Endothelial cell of umbilical vein (primary cell): ENCODE measurements around the gene MYO16. TPM values are rescaled to one million over a fixed set of nuclear protein-coding genes. Genes with fewer than 3 reads are reported as not detected.

Experiments
- BruUV-seq: library from RNA; stranded (reverse); fragments of 400-500 nt; replicated peaks from 2 replicates; lab custom pipeline; 2021; lab: Mats Ljungman, UMichigan
- CTCF ChIA-PET: fragments of 300-600, 350-600 bp; sonication (Branson Sonifier 250); formaldehyde crosslinking; loops from one replicate; lab custom pipeline; 2021; ENCODE audit warnings: antibody characterized with exemption, inconsistent platforms; lab: Charles Lee
- POLR2A ChIA-PET: fragments of 300-600, 350-600 bp; sonication (Branson Sonifier 250); formaldehyde crosslinking; loops from one replicate; lab custom pipeline; 2021; ENCODE audit warnings: antibody characterized with exemption, inconsistent platforms; lab: Charles Lee
- DNase-seq: peaks from one replicate; pipeline ENCODE4 v3.0.0-alpha.2; 2011; ENCODE audit warnings: low read depth, low spot score
- FAIRE-seq: peaks from 2 replicates; lab custom pipeline; 2011; peaks lifted over from hg19 to GRCh38; lab: Jason Lieb, UNC
- H2AFZ ChIP-seq: 2 replicates; pipeline ENCODE4 v1.6.0; 2012; ENCODE audit warnings: low read depth, low read length, control low read depth, inconsistent platforms
- H3K27ac ChIP-seq: 2 replicates; pipeline ENCODE4 v1.5.1; 2011; ENCODE audit warnings: low read depth, mild to moderate bottlenecking, control low read depth, low read length, moderate library complexity; ENCODE audit not compliant: insufficient read depth
- H3K27me3 ChIP-seq, 2 experiments: 2 replicates each; pipeline versions ENCODE4 v1.6.0 to v1.6.1; 2011; ENCODE audit warnings: low read length in 2 of 2, mixed read lengths in 1 of 2; ENCODE audit not compliant: control insufficient read depth in 2 of 2, insufficient read depth in 2 of 2
- H3K36me3 ChIP-seq, 2 experiments: 2 replicates in 1 of 2; 3 replicates in 1 of 2; pipeline ENCODE4 v1.5.1; 2011; ENCODE audit warnings: low read length in 2 of 2, mild to moderate bottlenecking in 1 of 2, moderate library complexity in 1 of 2; ENCODE audit not compliant: control insufficient read depth in 2 of 2, insufficient read depth in 2 of 2; ENCODE audit errors: extremely low read depth in 1 of 2
- H3K4me1 ChIP-seq: 3 replicates; pipeline ENCODE4 v1.5.1; 2011; ENCODE audit warnings: mild to moderate bottlenecking, low read length; ENCODE audit not compliant: control insufficient read depth, insufficient read depth; ENCODE audit errors: extremely low read depth
- H3K4me2 ChIP-seq: 2 replicates; pipeline ENCODE4 v1.6.1; 2011; ENCODE audit warnings: low read length, control low read depth, mixed read lengths; ENCODE audit not compliant: insufficient read depth
- H3K4me3 ChIP-seq, 3 experiments: fragments of 200-600 bp in 1 of 3; sonication (generic), shearing (Covaris generic) in 1 of 3; replicated peaks in 1 of 3; 2 replicates each; pipeline ENCODE4 v1.5.1; 2011 to 2016; ENCODE audit warnings: control low read depth in 3 of 3, low read length in 3 of 3, mild to moderate bottlenecking in 2 of 3, inconsistent platforms in 1 of 3, low read depth in 1 of 3, moderate library complexity in 1 of 3; ENCODE audit not compliant: insufficient read depth in 1 of 3
- H3K79me2 ChIP-seq: 2 replicates; pipeline ENCODE4 v1.6.0; 2012; ENCODE audit warnings: low read length, inconsistent platforms; ENCODE audit not compliant: control insufficient read depth, insufficient read depth
- H3K9ac ChIP-seq: replicated peaks from 2 replicates; pipeline ENCODE3; 2011; ENCODE audit warnings: low read length, control low read depth; ENCODE audit not compliant: insufficient read depth; ENCODE audit errors: extremely low read depth
- H3K9me1 ChIP-seq: replicated peaks from 3 replicates; pipeline ENCODE4 v1.6.0; 2011; ENCODE audit warnings: mild to moderate bottlenecking, low read length; ENCODE audit not compliant: control insufficient read depth, insufficient read depth; ENCODE audit errors: extremely low read depth
- H3K9me3 ChIP-seq: replicated peaks from 2 replicates; pipeline ENCODE4 v1.5.1; 2012; ENCODE audit warnings: low read length, inconsistent platforms; ENCODE audit not compliant: control insufficient read depth, insufficient read depth
- H4K20me1 ChIP-seq: replicated peaks from 2 replicates; pipeline ENCODE3; 2011; ENCODE audit warnings: mild to moderate bottlenecking, low read length; ENCODE audit not compliant: control insufficient read depth, insufficient read depth; ENCODE audit errors: extremely low read depth
- EZH2 ChIP-seq: IDR thresholded peaks from 2 replicates; pipeline ENCODE4 v1.6.1; 2012; ENCODE audit warnings: borderline replicate concordance, low read depth, mild to moderate bottlenecking, moderate library complexity, low read length, inconsistent platforms; ENCODE audit not compliant: severe bottlenecking
- JUN ChIP-seq: IDR thresholded peaks from 2 replicates; pipeline ENCODE4 v1.6.1; 2011; ENCODE audit warnings: borderline replicate concordance, low read depth; ENCODE audit not compliant: insufficient read length, insufficient read depth
- MAX ChIP-seq: IDR thresholded peaks from 2 replicates; pipeline ENCODE4 v1.6.1; 2011; ENCODE audit not compliant: insufficient read depth, insufficient read length
- MYC ChIP-seq: IDR thresholded peaks from one replicate; pipeline ENCODE4 v1.6.1; 2011; ENCODE audit warnings: mild to moderate bottlenecking, low read depth, low read length
- dilution Hi-C: fragments of 300-500 bp; cut with MboI; formaldehyde crosslinking; loops from one replicate; pipeline ENCODE4 v1.15.0; 2019; ENCODE audit warnings: low sequenced_read_pairs; ENCODE audit not compliant: extremely low pct_ligation_motif_present
- intact Hi-C: fragments of 100-400 bp; cut with micrococcal nuclease; formaldehyde crosslinking; loops from one replicate; pipeline ENCODE4 v1.10.0; 2022
- polyA plus RNA-seq, 4 experiments: library from polyadenylated mRNA; depleted of rRNA in 3 of 4; stranded (reverse) in 3 of 4; unstranded in 1 of 4; fragments of >200 nt; gene quantifications; 2 replicates each; pipeline versions ENCODE4 v1.2.1 to v1.2.3, GENCODE V29; 2011 to 2012; ENCODE audit warnings: missing spikeins in 1 of 4
- total RNA-seq: library from RNA; stranded (reverse); gene quantifications from 2 replicates; pipeline ENCODE4 v1.2.3, GENCODE V29; 2021

Gene MYO16
- total and polyA plus RNA-seq, 2 donors (not counting 3 experiments of a cell fraction or from before 2014, with no cell fraction given) = 0.03 to 0.04 TPM

- Histone ChIP-seq H3K79me2 (no peaks in the 10 kb centered on the region), H3K4me3 (no peak overlapping the region), H3K9me3 (peaks cover 2% of the 10 kb centered on the region), H2AFZ (no peak overlapping the region), H3K4me1 (no peaks in the 10 kb centered on the region), H3K4me2 (no peak overlapping the region), H3K27me3 (no peaks in the 10 kb centered on the region), H3K27ac (no peak overlapping the region), H3K36me3 (no peaks in the 10 kb centered on the region), H3K9me1 (no peaks in the 10 kb centered on the region), H4K20me1 (no peaks in the 10 kb centered on the region), H3K9ac (no peak overlapping the region)
- TF ChIP-seq MAX = no peak
- no peak for TF ChIP-seq MYC
- TF ChIP-seq EZH2 = no peak
- TF ChIP-seq JUN = no peak
- dilution Hi-C loops = no loop called here
- intact Hi-C loops = no loop called here
- DNase-seq = no peak
- CTCF ChIA-PET = no interaction called here
- POLR2A ChIA-PET = no interaction called here
- FAIRE-seq = no peak
- no TSS peak for BruUV-seq
Measured at GRCh38 chr13:108747843-108748242, 118.4 kb downstream of the MYO16 start.

GRCh38 chr13:108752276-108752675, 122.9 kb downstream of the MYO16 start:
- ChIA-PET POLR2A (no interaction called here), CTCF (no interaction called here)
- no peak for FAIRE-seq
- Histone ChIP-seq H3K4me3 (no peak overlapping the region), H3K4me2 (no peak overlapping the region), H4K20me1 (no peaks in the 10 kb centered on the region), H3K27me3 (no peaks in the 10 kb centered on the region), H3K4me1 (no peaks in the 10 kb centered on the region), H3K9me3 (peaks cover 2% of the 10 kb centered on the region), H3K9me1 (no peaks in the 10 kb centered on the region), H3K9ac (no peak overlapping the region), H3K27ac (no peak overlapping the region), H3K36me3 (no peaks in the 10 kb centered on the region), H3K79me2 (no peaks in the 10 kb centered on the region), H2AFZ (no peak overlapping the region)
- no peak for TF ChIP-seq JUN
- no TSS peak for BruUV-seq
- no peak for DNase-seq
- intact Hi-C loops = no loop called here
- dilution Hi-C loops = no loop called here
